GM18909 (cell line): Measurements from ENCODE around the gene HS3ST3A1.

Source experiments
- ATAC-seq: cut with Tn5 transposase; IDR thresholded peaks from one replicate; pipeline ENCODE4 v1.9.1; 2021; ENCODE audit warnings: mild to moderate bottlenecking; ENCODE audit not compliant: unreplicated experiment, poor library complexity

The HS3ST3A1 gene

GRCh38 chr17:13601776-13602551, at the start of gene HS3ST3A1:
Gene HS3ST3A1 (minus strand): TSS chr17:13601929. CDS start chr17:13601129, 800 bp downstream.
- no peak for ATAC-seq

DNA sequence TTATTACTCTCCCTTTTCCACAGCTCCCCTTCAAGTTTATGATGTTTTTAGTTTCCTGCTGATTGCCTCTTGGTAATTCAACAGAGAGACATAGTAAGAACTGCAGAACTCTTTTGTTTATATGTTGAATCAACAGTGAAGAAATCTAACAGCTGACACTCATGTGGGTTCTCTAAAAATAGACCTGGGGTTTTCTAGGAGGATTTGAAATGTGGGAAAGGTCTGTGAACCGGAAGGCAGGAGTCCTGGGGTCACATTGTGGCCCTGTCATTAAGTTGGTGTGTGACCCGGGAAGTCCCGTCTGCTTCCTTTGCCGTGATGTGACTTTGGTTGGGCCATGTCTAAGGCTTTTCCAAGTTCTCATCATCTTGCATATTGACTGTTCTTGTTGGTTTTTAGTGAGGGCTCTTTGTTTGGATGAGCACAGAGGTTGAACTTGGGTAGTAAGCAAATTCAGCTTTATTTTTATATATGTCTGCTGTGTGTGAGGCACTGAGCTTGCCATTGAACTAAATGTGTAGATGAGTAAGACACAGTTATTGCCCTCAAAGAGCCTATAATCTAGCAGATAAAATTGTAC, 48.5 kb upstream of the HS3ST3A1 start:
- no peak for ATAC-seq

- ATAC-seq, result no peak
Observed at GRCh38 chr17:13647543-13648021, 45.9 kb upstream of the HS3ST3A1 start.

GRCh38 chr17:13646969-13647542, 45.3 kb upstream of the HS3ST3A1 start:
- no peak for ATAC-seq

DNA sequence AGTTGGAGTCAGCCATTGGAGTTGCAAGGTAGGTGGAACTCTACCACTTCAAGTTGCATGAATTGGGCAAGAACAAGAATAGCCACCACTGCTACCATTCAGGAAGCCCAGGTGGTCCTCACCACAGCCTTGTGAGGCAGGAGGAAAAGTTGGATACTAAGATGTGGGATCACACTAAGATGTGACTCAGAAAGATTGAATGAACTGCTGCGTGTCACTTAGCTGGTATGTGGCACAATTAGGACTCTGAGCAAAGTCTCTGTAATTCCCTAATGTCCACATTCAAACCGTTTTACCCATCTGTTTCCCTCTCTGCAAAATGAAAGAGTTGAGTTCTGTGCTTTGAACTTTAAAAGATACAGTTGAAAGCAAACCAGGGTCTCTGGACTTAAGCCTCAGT, 44.7 kb upstream of the HS3ST3A1 start:
- ATAC-seq, result no peak

GRCh38 chr17:13643180-13643579, 41.5 kb upstream of the HS3ST3A1 start:
- no peak for ATAC-seq

- no peak for ATAC-seq
Observed at GRCh38 chr17:13642188-13642587, 40.5 kb upstream of the HS3ST3A1 start.

- no peak for ATAC-seq
Observed at GRCh38 chr17:13640551-13640950, 38.8 kb upstream of the HS3ST3A1 start.

DNA sequence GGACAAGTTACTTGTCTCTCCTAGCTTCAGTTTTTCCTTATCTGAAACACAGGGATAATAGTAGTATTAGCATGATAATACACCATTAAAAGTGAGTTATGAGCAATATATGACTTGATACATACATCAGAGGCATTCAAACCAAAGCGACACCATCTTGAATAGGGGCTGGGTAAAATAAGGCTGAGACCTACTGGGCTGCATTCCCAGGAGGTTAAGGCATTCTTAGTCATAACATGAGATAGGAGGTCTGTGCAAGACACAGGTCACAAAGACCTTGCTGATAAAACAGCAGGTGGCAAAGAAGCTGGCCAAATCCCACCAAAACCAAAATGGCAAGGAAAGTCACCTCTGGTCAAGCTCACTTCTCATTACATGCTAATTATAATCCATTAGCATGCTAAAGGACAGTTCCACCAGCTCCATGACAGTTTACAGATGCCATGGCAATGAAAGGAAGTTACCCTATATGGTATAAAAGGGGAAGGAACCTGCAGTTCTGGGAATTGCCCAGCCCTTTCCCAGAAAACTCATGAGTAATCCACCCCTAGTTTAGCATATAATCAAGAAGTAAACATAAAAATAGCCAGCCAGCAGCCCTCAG, 37.2 kb upstream of the HS3ST3A1 start:
- no peak for ATAC-seq

DNA sequence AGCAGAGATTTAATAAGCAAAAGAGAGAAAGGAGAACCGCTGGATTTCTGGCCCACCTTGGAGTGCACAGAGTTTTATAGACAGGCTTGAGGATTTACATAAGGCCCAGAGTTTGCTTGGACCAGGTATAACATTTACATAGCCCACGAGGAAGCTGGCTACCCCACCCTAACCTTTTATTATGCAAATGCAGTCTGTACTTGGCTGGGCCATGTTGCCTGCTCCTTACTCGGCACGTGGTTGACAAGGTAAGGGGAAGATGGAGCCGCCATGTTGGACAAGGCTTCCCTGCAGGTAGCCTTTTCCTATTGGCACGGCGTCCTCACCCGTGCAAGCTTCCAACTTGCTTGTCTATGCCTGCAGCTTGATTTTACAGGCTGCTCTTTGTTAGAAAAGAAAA, 35.2 kb upstream of the HS3ST3A1 start:
- ATAC-seq, result no peak

DNA sequence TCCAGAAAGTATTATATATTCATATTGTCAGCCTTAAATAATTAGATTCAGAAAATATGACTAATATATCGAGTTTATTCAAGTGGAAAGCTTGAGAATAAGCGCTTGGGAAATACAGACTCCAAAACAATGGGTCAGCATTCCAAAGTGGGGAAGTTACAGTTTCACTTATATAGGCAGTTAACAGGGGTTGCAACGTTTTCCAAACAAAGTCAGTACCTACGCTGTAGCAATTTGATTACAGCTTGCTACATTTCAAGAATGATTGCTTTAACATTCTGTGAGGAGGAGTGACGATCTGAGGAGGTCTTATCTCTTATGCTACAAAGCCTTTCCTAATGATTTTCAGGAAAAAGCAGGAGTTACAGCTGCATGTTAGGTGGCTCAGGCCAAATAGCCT, 34.2 kb upstream of the HS3ST3A1 start:
- no peak for ATAC-seq

DNA sequence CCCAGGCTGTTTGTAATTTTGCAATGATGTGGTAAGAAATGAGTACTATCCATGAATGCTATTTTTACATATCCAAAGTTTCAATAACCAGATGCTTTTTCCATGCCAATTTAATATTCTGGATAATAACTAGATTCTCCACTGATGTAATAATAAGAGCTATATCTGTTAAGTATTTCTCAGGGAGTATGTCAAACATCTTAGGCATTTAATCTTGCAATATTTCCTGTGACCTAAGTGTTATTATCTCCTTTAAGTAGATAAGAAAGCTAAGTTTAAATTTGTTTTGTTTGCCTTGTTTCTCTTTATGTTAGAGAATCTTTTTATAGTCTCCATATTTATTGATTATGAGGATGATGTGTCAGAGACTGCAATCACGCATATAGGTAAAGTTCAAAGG, 32.3 kb upstream of the HS3ST3A1 start:
- no peak for ATAC-seq

DNA sequence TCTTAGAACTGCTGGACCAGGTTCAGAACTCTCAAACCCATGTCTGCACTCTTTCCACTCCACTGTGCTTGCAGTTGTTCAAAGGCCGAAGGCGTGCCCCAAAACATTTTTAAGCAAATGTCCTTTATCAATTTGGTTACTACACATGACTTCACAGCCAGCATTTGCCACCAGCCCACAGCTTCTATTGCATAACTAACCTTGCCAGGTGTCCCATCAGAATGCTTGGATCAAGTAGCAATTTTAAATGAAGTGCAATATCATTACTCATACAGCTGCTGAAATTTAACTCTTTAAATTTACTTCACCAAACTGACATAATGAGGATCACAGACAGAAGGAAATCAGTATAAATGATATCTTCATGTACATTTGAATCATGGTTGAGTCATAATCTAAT, 29.8 kb upstream of the HS3ST3A1 start:
- ATAC-seq, result no peak

- ATAC-seq, result no peak
Observed at GRCh38 chr17:13626703-13627102, 25.0 kb upstream of the HS3ST3A1 start.

GRCh38 chr17:13619462-13619861, 17.7 kb upstream of the HS3ST3A1 start:
- ATAC-seq, result no peak

DNA sequence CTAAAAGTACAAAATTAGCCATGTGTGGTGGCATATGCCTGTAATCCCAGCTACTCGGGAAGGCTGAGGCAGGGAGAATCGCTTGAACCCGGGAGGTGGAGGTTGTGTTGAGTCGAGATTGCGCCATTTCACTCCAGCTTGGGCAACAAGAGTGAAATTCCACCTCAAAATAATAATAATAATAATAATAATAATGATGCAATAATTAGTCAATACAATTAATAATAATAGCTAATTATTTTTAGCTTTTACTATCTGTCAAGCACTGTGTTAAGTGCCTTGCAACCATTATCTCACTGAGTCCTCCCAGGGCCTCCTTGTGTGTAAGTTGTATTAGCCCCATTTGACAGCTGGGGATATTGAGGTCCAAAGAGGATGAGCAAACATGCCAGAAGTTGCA, 14.3 kb upstream of the HS3ST3A1 start:
- no peak for ATAC-seq

DNA sequence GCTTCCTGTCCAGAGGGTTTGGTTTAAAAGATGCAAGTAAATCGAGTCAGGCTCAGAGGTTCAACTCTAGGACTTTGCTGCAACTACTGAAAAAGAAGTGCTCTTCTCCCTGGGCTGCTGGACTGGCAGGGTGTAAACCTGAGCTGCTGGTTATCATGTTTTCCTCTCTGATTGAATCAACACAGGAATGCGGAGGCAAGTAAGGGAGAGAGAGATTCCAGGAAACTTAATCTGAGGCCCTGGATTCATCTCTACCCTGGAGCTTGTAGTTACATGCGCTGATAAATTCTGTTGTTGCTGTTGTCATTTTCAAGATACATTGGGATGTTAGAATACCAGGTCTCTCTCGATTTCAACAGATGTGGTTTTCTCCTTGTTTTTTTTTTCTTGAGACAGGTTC, 8.2 kb upstream of the HS3ST3A1 start:
- ATAC-seq, result no peak

- ATAC-seq, result no peak
Observed at GRCh38 chr17:13601322-13601775, 380 bp downstream of the HS3ST3A1 start.

DNA sequence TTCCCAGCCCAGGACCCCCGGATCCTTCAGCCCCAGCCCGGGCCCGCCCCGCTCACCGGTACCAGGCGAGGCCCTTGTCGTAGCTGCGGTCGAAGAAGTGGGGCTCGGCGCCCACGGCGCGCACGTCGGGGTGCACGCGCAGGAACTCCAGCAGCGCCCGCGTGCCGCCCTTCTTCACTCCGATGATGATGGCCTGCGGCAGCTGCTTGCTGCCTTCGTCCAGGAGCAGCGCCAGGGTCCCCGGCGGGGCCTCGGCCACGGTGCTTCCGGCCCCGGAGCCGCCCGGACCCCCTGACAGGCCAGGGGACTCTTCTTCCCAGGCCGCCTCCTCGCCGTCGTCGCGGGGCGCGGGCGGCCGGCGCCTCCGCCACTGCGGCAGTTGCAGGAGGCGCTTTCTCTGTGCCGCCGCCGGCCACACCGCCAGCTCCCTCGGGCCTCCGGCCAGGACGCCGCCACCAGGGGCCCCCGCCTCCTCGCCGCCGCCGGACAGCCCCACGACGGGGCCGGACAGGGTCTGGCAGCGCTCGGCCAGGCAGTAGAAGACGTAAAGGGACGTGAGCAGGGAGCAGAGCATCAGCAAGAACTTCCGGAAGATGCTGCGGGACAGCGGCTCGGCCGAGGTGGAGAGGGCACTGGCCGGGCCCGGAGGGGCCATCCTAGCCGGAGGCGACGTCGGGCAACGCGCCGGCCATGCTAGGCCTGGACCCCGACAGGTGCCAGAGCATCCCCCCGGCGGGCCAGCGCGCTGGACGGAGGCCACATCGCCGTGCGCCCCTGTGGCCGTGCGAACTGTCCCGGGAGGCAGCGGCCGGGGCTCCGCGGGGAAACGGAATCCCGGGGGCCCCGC, 1.0 kb downstream of the HS3ST3A1 start:
- no peak for ATAC-seq

- ATAC-seq, result no peak
Observed at GRCh38 chr17:13599864-13600263, 1.9 kb downstream of the HS3ST3A1 start.
